GM12878 (cell line): ENCODE results near the gene AHNAK. TPM values are rescaled to one million over a fixed set of nuclear protein-coding genes. Genes with fewer than 3 reads are reported as not detected.

Experiments used
- ATAC-seq: fragments of 200-7000 bp; cut with Tn5 transposase; 3 replicates; pipeline ENCODE4 v1.9.1; 2020; ENCODE audit warnings: mild to moderate bottlenecking, moderate library complexity
- BruUV-seq: library from RNA; stranded (reverse); fragments of 400-500 nt; replicated peaks from 2 replicates; lab custom pipeline; 2021; lab: Mats Ljungman, UMichigan
- CTCF ChIA-PET: fragments of 300-600 bp; sonication (Branson Sonifier 250); formaldehyde crosslinking; extraction: SDS; loops from one replicate; lab custom pipeline; 2021; ENCODE audit warnings: inconsistent platforms; lab: Yijun Ruan, JAX
- POLR2A ChIA-PET: fragments of 350-600 bp; formaldehyde crosslinking; extraction: SDS; loops from one replicate; lab custom pipeline; 2021; ENCODE audit warnings: inconsistent platforms; lab: Charles Lee
- RAD21 ChIA-PET: fragments of 300-600 bp; sonication (Branson Sonifier 250); formaldehyde crosslinking; loops from one replicate; lab custom pipeline; 2023; ENCODE audit warnings: antibody characterized with exemption; ENCODE audit not compliant: unreplicated experiment; lab: Charles Lee
- SMC1A ChIA-PET: fragments of 300-600 bp; sonication (Branson Sonifier 250); formaldehyde crosslinking; loops from one replicate; lab custom pipeline; 2023; ENCODE audit not compliant: unreplicated experiment, uncharacterized antibody; lab: Charles Lee
- DNase-seq: peaks from one replicate; pipeline ENCODE4 v3.0.0-alpha.2; 2011; ENCODE audit warnings: low read depth, low spot score
- FAIRE-seq: peaks from 3 replicates; lab custom pipeline; 2011; peaks lifted over from hg19 to GRCh38; lab: Jason Lieb, UNC
- H2AFZ ChIP-seq: 2 replicates; pipeline ENCODE4 v1.6.0; 2011; ENCODE audit warnings: low read depth, low read length, control low read depth; ENCODE audit not compliant: control insufficient read depth
- H3K27ac ChIP-seq: 2 replicates; pipeline ENCODE4 v1.5.1; 2011; ENCODE audit warnings: control low read depth; ENCODE audit not compliant: control insufficient read depth, insufficient read depth
- H3K27me3 ChIP-seq, 2 experiments: replicated peaks in 1 of 2; 2 replicates each; pipeline versions ENCODE4 v1.6.0 to v1.6.1; 2011; ENCODE audit warnings: low read length in 1 of 2; ENCODE audit not compliant: control insufficient read depth in 2 of 2, insufficient read depth in 2 of 2
- H3K36me3 ChIP-seq, 2 experiments: 2 replicates each; pipeline ENCODE4 v1.5.1; 2011; ENCODE audit warnings: low read length in 1 of 2; ENCODE audit not compliant: control insufficient read depth in 2 of 2, insufficient read depth in 2 of 2
- H3K4me1 ChIP-seq: 2 replicates; pipeline ENCODE4 v1.6.1; 2011; ENCODE audit warnings: mild to moderate bottlenecking, low read length, moderate library complexity, mixed read lengths; ENCODE audit not compliant: control insufficient read depth, insufficient read depth
- H3K4me2 ChIP-seq: 2 replicates; pipeline ENCODE4 v1.6.0; 2011; ENCODE audit warnings: control low read depth; ENCODE audit not compliant: control insufficient read depth, insufficient read depth
- H3K4me3 ChIP-seq: fragments of 200-600 bp; sonication (generic); 2 replicates; pipeline ENCODE4 v1.5.1; 2016
- H3K79me2 ChIP-seq: 2 replicates; pipeline ENCODE4 v1.6.0; 2011; ENCODE audit warnings: low read length; ENCODE audit not compliant: control insufficient read depth, insufficient read depth
- H3K9ac ChIP-seq: 2 replicates; pipeline ENCODE4 v1.8.0; 2011; ENCODE audit warnings: low read length, control low read depth, mixed read lengths; ENCODE audit not compliant: control insufficient read depth, insufficient read depth
- H3K9me3 ChIP-seq: replicated peaks from 3 replicates; pipeline ENCODE4 v1.5.1; 2011; ENCODE audit warnings: mild to moderate bottlenecking, low read length; ENCODE audit not compliant: control insufficient read depth, insufficient read depth
- H4K20me1 ChIP-seq: 2 replicates; pipeline ENCODE4 v1.6.0; 2011; ENCODE audit not compliant: control insufficient read depth, insufficient read depth
- ASH2L ChIP-seq: fragments of 300-600, 200-600 bp; sonication (generic); IDR thresholded peaks from 2 replicates; pipeline ENCODE4 v1.6.1; 2017; ENCODE audit warnings: low read depth, mild to moderate bottlenecking, borderline replicate concordance
- CHD2 ChIP-seq: IDR thresholded peaks from 2 replicates; pipeline ENCODE4 v1.6.1; 2011; ENCODE audit warnings: low read depth, low read length, improper control_type of control experiment, borderline replicate concordance
- EZH2 ChIP-seq: IDR thresholded peaks from 2 replicates; pipeline ENCODE4 v1.6.1; 2012; ENCODE audit warnings: low read depth, mild to moderate bottlenecking, control low read depth, inconsistent platforms, low read length, borderline replicate concordance; ENCODE audit not compliant: control insufficient read depth
- GABPA ChIP-seq: IDR thresholded peaks from 2 replicates; pipeline ENCODE4 v1.6.1; 2014; ENCODE audit warnings: antibody characterized with exemption, low read depth, mild to moderate bottlenecking, inconsistent platforms
- JUNB ChIP-seq: IDR thresholded peaks from 2 replicates; pipeline ENCODE4 v1.6.1; 2016; ENCODE audit warnings: antibody characterized with exemption, mild to moderate bottlenecking
- PML ChIP-seq: IDR thresholded peaks from 2 replicates; pipeline ENCODE4 v1.6.1; 2012; ENCODE audit warnings: low read length, inconsistent platforms
- RELA ChIP-seq: fragments of 450-650 bp; IDR thresholded peaks from 2 replicates; pipeline ENCODE4 v1.8.0; 2014; ENCODE audit warnings: borderline replicate concordance; ENCODE audit not compliant: partially characterized antibody
- SPI1 ChIP-seq: IDR thresholded peaks from 2 replicates; pipeline ENCODE4 v1.6.1; 2011; ENCODE audit warnings: low read depth, mild to moderate bottlenecking, low read length, moderate library complexity, borderline replicate concordance; ENCODE audit not compliant: insufficient read depth
- ZNF217 ChIP-seq: fragments of 450-650 bp; IDR thresholded peaks from 2 replicates; pipeline ENCODE4 v1.6.1; 2017; ENCODE audit warnings: antibody characterized with exemption, mild to moderate bottlenecking
- ZNF274 ChIP-seq: IDR thresholded peaks from one replicate; pipeline ENCODE4 v1.8.0; 2011; ENCODE audit not compliant: insufficient read length, insufficient read depth
- WGBS: methylation state at CpG from one replicate; pipeline ENCODE4 v1.1.6; 2016; ENCODE audit warnings: low lambda C conversion rate; ENCODE audit not compliant: insufficient replicate concordance, insufficient coverage; ENCODE audit errors: missing lambda C conversion rate; 5-methylcytosine and 5-hydroxymethylcytosine counted together
- in situ Hi-C: fragments of 300-500 bp; cut with MboI; formaldehyde crosslinking; loops from 9 replicates; pipeline ENCODE4 v1.14.3; 2018; ENCODE audit warnings: mixed read lengths
- intact Hi-C: fragments of 100-400 bp; cut with micrococcal nuclease; formaldehyde crosslinking; loops from one replicate; pipeline ENCODE4 v1.14.2; 2022; ENCODE audit not compliant: unreplicated experiment
- polyA plus RNA-seq, 11 experiments: library from polyadenylated mRNA; depleted of rRNA in 4 of 11; unstranded in 6 of 11; stranded (reverse) in 5 of 11; fragments of >200 nt; fragmentation: Nextera tagmentation in 4 of 11; fragmentation: Illumina TruSeq in 1 of 11; extraction: Ambion mirVana in 4 of 11; extraction: Trizol in 1 of 11; gene quantifications; 1 replicate in 1 of 11; 2 replicates in 10 of 11; pipeline versions ENCODE4 v1.2.1 to v1.2.3, GENCODE V29; 2011 to 2016; ENCODE audit warnings: inconsistent platforms in 2 of 11, missing spikeins in 2 of 11, low read depth in 1 of 11
- total RNA-seq, 4 experiments: library from RNA; depleted of rRNA in 3 of 4; stranded (reverse); fragments of >200 nt in 3 of 4; fragmentation: Illumina TruSeq in 1 of 4; extraction: Trizol in 1 of 4; gene quantifications; 2 replicates each; pipeline versions ENCODE4 v1.2.1 to v1.2.3, GENCODE V29; 2013 to 2021
- TF ChIP-seq, protein P1 (sequence below): IDR thresholded peaks from 2 replicates; pipeline ENCODE4 v1.6.1; 2012; ENCODE audit warnings: low read depth, low read length, improper control_type of control experiment
- TF ChIP-seq, protein P2 (sequence below): IDR thresholded peaks from 2 replicates; pipeline ENCODE4 v1.6.1; 2011; ENCODE audit warnings: borderline replicate concordance, low read depth, mild to moderate bottlenecking, moderate library complexity, low read length; ENCODE audit not compliant: insufficient read depth, poor library complexity, severe bottlenecking
- TF ChIP-seq, protein P3 (sequence below): IDR thresholded peaks from 2 replicates; pipeline ENCODE4 v1.6.1; 2011; ENCODE audit warnings: borderline replicate concordance, low read depth, mild to moderate bottlenecking, moderate library complexity, mixed read lengths, low read length; ENCODE audit not compliant: insufficient read depth; ENCODE audit errors: extremely low read length

Gene AHNAK
- total and polyA plus RNA-seq, 10 of the 15 experiments (the other 5 are each of a cell fraction or from before 2014, with no cell fraction given) = 0.76 to 90.3 (median 19.4) TPM

DNA sequence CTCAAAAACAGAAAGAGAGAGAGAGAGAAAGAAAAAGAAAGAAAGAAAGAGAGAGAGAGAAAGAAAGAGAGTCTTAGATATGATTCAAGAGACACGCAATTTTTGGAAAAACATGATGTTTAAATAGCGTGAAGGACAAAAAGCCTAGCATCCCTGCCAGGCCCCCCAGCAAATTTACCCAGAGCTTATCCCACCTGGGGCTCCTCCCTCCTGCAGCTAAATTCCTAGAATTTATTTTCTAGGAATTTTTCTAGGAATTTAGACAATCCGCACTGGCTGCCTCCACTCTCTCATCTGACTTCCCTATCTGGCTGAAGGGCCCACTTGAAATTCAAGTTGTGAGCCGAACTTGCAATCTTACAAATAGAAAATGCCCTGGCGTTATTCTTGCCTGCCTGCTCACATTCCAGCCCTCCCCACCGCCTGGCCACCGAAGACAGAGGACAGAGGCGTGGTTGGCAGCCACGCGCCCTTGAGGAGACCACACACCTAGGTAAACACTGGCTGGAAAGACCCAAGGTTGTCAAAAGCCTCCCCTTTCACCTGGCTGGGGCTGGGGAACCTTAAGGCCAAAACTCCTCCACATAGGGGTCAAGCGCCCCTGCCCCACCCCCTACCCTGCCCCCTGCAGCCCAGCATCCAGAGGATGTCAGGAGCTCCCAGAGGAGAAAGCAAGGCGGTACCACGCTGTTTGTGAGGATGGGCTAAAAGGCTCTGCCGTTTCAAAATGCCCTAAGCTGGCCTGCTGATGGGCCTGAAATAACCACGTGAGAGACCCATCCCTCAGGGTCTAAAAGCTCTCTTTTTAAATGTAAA, 42.2 kb downstream of the AHNAK start:
- H3K4me1 ChIP-seq = no peaks in the 10 kb centered on the region
- H3K9ac ChIP-seq = no peak overlapping the region
- no TSS peak for BruUV-seq
- H4K20me1 ChIP-seq = no peaks in the 10 kb centered on the region
- H2AFZ ChIP-seq = no peak overlapping the region
- no peak overlapping the region for H3K4me2 ChIP-seq
- H3K27me3 ChIP-seq = peaks cover 0 to 5% of the 10 kb centered on the region in 2 experiments; a peak in 1 of 4 replicates
- in situ Hi-C loops = no loop called here
- TF ChIP-seq, protein P1, sequence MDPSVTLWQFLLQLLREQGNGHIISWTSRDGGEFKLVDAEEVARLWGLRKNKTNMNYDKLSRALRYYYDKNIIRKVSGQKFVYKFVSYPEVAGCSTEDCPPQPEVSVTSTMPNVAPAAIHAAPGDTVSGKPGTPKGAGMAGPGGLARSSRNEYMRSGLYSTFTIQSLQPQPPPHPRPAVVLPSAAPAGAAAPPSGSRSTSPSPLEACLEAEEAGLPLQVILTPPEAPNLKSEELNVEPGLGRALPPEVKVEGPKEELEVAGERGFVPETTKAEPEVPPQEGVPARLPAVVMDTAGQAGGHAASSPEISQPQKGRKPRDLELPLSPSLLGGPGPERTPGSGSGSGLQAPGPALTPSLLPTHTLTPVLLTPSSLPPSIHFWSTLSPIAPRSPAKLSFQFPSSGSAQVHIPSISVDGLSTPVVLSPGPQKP = no peak
- TF ChIP-seq EZH2 = no peak
- TF ChIP-seq GABPA = no peak
- TF ChIP-seq CHD2 = no peak
- no peak for TF ChIP-seq JUNB
- no peak for TF ChIP-seq SPI1
- TF ChIP-seq, protein P2, sequence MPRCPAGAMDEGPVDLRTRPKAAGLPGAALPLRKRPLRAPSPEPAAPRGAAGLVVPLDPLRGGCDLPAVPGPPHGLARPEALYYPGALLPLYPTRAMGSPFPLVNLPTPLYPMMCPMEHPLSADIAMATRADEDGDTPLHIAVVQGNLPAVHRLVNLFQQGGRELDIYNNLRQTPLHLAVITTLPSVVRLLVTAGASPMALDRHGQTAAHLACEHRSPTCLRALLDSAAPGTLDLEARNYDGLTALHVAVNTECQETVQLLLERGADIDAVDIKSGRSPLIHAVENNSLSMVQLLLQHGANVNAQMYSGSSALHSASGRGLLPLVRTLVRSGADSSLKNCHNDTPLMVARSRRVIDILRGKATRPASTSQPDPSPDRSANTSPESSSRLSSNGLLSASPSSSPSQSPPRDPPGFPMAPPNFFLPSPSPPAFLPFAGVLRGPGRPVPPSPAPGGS = no peak
- TF ChIP-seq ASH2L = no peak
- no peak for TF ChIP-seq ZNF217
- TF ChIP-seq, protein P3, sequence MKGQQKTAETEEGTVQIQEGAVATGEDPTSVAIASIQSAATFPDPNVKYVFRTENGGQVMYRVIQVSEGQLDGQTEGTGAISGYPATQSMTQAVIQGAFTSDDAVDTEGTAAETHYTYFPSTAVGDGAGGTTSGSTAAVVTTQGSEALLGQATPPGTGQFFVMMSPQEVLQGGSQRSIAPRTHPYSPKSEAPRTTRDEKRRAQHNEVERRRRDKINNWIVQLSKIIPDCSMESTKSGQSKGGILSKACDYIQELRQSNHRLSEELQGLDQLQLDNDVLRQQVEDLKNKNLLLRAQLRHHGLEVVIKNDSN = no peak
- no peak for TF ChIP-seq RELA
- TF ChIP-seq ZNF274 = no peak
- no peak for TF ChIP-seq PML
- TF ChIP-seq, all 136 proteins: peak for 0
- ChIA-PET CTCF (interaction anchor here (1.0 kb wide), 1 partner anchor 56 kb away, joined by 3 read pairs; no protein-coding TSS in a partner anchor), SMC1A (no interaction called here), POLR2A (no interaction called here), RAD21 (no interaction called here)
- intact Hi-C loops = no loop called here
- Histone ChIP-seq H3K36me3 (no peaks in the 10 kb centered on the region), H3K27ac (no peak overlapping the region), H3K9me3 (no peaks in the 10 kb centered on the region), H3K4me3 (no peak overlapping the region), H3K79me2 (no peaks in the 10 kb centered on the region)
- WGBS = 59% methylated on average over 15 of the region's 15 CpGs
- no peak for FAIRE-seq
- no peak for ATAC-seq
- DNase-seq = no peak
